H1 (cell line): ENCODE data around the gene NR2F1. TPM values are rescaled to one million over a fixed set of nuclear protein-coding genes. Genes with fewer than 3 reads are reported as not detected.
A peak's percentile ranks its signal among the peaks of the same experiment; 100 is the strongest.

ENCODE experiments used
- CTBP2 ChIP-seq: IDR thresholded peaks from 2 replicates; pipeline ENCODE4 v1.7.0; 2011; ENCODE audit warnings: borderline replicate concordance, mild to moderate bottlenecking, moderate library complexity, mixed read lengths, low read length; ENCODE audit not compliant: insufficient read depth, insufficient read length
- EZH2 ChIP-seq: fragments of 200-600 bp; sonication (generic); IDR thresholded peaks from 2 replicates; pipeline ENCODE4 v1.7.1; 2012; ENCODE audit warnings: low read depth, mild to moderate bottlenecking, moderate library complexity, low read length, inconsistent platforms; ENCODE audit not compliant: severe bottlenecking
- GABPA ChIP-seq: IDR thresholded peaks from 2 replicates; pipeline ENCODE4 v1.6.1; 2011; ENCODE audit warnings: mild to moderate bottlenecking, low read length, moderate library complexity, borderline replicate concordance; ENCODE audit not compliant: insufficient read depth
- RNF2 ChIP-seq: fragments of 200-900, 300-1000 bp; sonication (generic); IDR thresholded peaks from 2 replicates; pipeline ENCODE4 v1.7.1; 2016; ENCODE audit warnings: borderline replicate concordance, low read depth, mild to moderate bottlenecking, antibody characterized with exemption, low read length; ENCODE audit not compliant: poor library complexity, severe bottlenecking; ENCODE audit errors: missing control alignments
- SP4 ChIP-seq: IDR thresholded peaks from 2 replicates; pipeline ENCODE4 v1.6.1; 2012; ENCODE audit warnings: low read length, inconsistent platforms
- polyA plus RNA-seq, 7 experiments: library from polyadenylated mRNA; depleted of rRNA in 3 of 7; stranded (reverse) in 5 of 7; unstranded in 2 of 7; fragments of >200 nt in 5 of 7; fragments of 200-250 nt in 2 of 7; gene quantifications; 1 replicate in 5 of 7; 2 replicates in 1 of 7; 4 replicates in 1 of 7; pipeline versions ENCODE4 v1.2.1 to v1.2.3, GENCODE V29; 2011 to 2013; ENCODE audit warnings: missing spikeins in 2 of 7, mixed read lengths in 2 of 7
- total RNA-seq: library from RNA; stranded (reverse); fragmentation: NEBNext Ultra II Directional; extraction: Animal tissue kit (Norgen Biotek cat#: 25700); gene quantifications from 2 replicates; pipeline ENCODE4 v1.2.1, GENCODE V29; 2021
- TF ChIP-seq, protein P1 (sequence below): IDR thresholded peaks from 2 replicates; pipeline ENCODE4 v1.6.1; 2011; ENCODE audit warnings: low read depth, mild to moderate bottlenecking, low read length; ENCODE audit not compliant: insufficient read depth

Gene NR2F1
- total and polyA plus RNA-seq, 2 of the 8 experiments (the other 6 are each of a cell fraction or from before 2014, with no cell fraction given) = not detected

DNA sequence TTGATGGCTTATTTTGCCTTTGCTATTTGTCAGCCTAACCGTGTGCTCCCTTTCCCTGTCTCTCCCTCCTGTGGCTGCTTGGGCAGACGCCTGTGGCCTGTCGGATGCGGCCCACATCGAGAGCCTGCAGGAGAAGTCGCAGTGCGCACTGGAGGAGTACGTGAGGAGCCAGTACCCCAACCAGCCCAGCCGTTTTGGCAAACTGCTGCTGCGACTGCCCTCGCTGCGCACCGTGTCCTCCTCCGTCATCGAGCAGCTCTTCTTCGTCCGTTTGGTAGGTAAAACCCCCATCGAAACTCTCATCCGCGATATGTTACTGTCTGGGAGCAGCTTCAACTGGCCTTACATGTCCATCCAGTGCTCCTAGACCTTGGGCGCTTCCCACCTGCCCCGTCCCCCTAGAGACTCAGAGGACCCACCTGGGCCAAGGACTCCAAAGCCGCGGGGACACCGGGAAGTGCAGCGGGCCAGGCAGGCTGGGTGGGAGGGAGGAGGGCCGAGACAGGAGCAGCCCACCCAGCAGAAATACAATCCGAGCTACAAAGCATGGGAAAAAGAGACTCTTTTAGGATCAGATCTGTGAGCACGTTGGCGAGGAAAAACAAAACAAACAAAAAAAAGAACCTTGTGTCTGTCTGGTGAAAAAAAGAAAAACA lies 10.6 kb downstream of the NR2F1 start (continued):
- TF ChIP-seq RNF2 (peak; percentile 100), CTBP2 (peak; percentile 82), SP4 (no peak), GABPA (no peak), EZH2 (peak; percentile 99)
- TF ChIP-seq, protein P1, sequence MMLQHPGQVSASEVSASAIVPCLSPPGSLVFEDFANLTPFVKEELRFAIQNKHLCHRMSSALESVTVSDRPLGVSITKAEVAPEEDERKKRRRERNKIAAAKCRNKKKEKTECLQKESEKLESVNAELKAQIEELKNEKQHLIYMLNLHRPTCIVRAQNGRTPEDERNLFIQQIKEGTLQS = no peak
